Fibroblast of pulmonary artery (primary cell): Measurements from ENCODE around the gene PRDM4.

ENCODE experiments used
- DNase-seq: peaks from one replicate; pipeline ENCODE4 v3.0.0-alpha.2; 2010; ENCODE audit warnings: low read depth
- H3K4me3 ChIP-seq: replicated peaks from 2 replicates; pipeline ENCODE4 v1.5.1; 2011; ENCODE audit warnings: low read depth, mild to moderate bottlenecking, control low read depth, low read length, moderate library complexity
- CTCF ChIP-seq: IDR thresholded peaks from 2 replicates; pipeline ENCODE4 v1.5.1; 2011; ENCODE audit warnings: mild to moderate bottlenecking, control low read depth, low read length, inconsistent platforms; ENCODE audit errors: missing control alignments

PRDM4 gene

DNA sequence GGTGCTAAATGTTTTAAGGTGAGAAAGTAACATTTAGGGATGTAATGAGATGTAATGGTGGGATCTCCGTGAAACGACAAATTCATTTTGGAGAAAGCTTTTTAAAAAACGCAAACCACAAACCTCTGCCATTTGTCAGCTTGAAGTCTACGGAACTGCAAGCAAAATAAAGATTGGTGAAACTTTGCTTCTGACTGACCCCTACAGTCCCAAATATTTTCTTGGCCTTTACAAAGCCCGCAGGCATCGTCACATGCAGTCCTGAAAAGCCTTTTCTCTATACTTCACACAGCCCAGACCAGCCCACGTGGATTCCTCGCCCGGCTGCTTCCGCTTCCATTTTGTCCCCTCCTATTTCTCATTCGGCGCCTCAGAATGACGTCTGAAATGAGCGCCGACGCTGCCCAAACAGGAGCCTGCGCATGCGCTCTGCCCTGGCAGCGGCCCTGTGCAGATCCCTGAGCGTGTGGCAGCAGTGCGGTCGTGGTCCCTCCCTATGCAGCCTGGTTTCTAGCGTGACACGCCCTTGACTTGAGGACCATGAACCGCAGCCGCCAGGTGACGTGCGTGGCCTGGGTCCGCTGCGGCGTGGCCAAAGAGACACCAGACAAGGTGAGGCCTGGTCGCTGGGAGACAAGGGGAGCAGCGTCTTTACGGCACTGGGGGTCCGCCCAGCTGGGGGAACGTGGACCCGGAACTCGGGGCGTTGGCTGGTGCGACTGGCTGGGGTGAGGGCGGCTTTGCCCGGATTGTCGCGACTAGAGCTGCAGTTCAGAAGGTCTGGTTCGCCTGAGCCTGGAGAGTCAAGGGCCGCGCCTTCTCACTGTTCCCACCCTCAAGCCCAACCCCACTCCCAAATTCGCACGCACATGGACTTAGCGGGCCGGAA is 75.3 kb downstream of the PRDM4 start, which contains the start of gene PWP1:
Gene PWP1, plus strand, starts transcription at position 440 of the 889 bp plus-strand sequence. Its CDS starts 101 bp downstream, at position 541.
- H3K4me3 ChIP-seq, result peak within 1 kb of the TSS; percentile 96
- TF ChIP-seq CTCF, result no peak
- DNase-seq, result peak; percentile 96

GRCh38 chr12:107684990-107685359 is 76.0 kb downstream of the PRDM4 start:
- TF ChIP-seq CTCF, result no peak
- H3K4me3 ChIP-seq, result peak overlapping the region; percentile 96
- peak; percentile 39 for DNase-seq

- no peak for DNase-seq
- H3K4me3 ChIP-seq, result no peak overlapping the region
- TF ChIP-seq CTCF, result no peak
Observed at GRCh38 chr12:107684029-107684795, 76.7 kb downstream of the PRDM4 start.
